ENCODE data around the gene FHIT.

FHIT gene

DNA sequence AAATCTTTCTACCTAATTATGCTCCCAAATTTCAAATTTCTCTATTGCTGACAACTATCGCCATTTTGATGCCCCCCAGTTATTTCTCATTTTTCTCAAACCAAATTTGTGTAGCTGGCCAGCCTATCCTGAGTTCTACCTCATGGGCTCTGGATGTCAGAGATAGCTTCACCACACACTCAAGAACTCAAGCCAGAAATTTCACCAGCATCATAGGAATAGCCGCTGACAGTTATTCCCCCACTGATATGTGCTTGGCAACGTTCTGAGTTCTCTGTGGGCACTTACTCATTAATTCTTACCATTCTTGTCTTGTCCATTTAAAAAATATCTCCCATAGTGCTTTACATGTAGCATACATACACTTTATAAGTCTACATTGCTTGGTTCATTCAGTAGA, 264.7 kb downstream of the FHIT start:
- DNase-seq, result no peak

DNA sequence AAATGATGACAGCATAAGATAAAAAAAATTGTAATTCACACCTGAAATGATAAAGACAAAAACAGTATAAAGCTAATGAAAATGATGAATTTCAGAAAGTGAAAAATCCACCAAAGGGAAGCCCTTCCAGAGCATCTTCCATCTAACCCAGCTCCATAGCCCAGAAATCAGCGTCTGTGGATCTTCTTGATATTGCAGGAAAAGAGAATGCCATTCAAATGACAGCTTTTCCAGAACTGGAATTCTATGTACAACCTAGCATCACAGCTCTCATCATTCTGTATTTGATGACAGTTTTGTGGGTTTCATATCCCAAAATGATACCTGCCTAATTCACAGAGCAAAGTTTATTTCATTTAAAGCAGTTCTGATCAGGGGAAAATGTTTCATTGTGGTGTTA, 267.3 kb downstream of the FHIT start:
- DNase-seq, result no peak

DNA sequence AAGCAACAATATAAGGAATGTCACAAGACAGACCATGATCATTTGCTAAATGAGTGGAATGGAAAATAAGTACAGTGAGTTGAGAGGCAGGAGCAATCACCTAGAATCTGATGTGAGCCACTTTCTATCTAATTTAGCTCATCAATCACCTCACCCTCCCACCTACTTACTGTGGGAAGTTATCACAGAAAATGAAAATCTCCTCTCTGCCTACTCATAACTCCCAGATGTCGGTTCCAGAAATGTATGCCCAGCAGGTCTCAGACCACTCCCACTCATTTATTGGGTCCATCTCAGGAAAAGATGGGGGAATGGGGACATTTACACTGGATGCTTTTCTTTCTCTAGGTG, 270.9 kb downstream of the FHIT start:
- no peak for DNase-seq

DNA sequence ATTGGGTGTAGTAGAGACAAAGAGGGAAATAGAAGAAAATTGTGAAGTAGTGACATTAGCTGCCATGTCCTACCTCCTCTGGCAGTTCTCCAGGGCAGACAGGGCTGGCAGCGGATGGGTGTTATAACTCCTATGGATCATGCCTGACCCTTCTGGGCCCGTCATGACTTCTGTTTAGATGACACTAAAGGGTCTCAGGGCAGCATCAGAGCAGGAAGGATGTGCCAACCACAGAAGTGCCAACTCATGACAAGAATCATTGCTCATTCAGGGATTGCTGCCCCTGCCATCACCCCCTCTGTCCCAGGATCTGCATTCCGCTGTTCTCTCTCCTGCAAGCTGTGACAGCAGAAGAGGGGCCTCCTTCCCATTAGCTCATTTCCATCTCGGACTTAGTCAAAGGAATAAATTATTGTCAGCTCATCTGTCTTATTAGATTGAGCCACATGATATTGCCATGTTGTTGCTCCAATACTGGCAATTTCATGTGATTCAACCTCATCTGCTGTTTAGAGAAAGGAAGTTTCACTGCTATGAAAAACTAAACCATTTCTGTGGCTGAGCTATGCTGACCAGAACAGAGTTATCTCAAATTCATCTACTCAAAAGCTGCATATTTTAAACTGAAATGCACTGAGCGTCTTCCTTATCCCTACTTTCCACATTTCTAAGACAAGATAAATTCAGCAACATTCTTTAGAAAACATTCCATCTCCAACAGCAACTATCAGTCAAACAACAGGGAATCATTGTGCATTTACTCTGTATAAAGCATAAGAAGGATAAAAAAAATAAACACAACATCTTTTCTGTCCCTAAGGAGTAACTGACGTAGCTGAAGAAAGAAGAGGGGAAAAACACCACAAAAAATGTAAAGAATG, 271.6 kb downstream of the FHIT start:
- no peak for DNase-seq

DNA sequence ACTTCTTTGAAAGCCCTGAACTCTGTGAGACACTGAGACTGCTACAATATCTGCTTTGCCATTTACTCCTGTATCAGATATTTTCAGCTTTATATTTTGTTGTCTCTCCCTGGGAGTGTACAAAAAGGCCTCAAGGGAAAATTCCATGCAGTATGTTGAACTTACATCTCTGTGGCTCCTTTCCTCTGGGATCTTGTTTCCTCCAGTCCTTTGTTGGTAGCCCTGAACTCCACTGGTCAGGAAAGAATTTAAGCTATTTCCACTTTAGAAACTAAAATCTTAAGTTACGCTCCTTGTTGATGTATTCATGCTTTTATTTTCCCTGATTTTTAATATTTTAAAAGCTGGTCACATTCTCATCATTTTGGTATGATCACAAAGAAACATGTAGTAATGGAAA, 277.9 kb downstream of the FHIT start:
- no peak for DNase-seq

DNA sequence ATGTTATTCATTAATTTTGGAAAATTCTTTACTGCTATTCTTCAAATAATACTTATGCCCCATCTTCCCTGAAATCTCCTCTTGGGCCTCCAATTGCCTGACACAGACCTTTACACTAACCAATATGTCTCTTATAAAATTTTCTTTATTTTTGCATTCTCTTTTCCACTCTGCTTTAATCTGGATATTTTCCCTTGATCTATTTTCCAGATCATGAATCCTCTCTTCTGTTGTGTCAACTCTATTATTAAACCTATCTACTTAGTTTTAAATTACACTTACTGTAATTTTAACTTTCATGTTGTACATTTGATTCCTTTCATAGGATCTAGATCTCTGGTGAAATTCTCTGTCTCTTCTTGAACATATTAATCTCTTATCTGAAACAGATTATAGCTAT, 278.7 kb downstream of the FHIT start:
- DNase-seq, result no peak

DNA sequence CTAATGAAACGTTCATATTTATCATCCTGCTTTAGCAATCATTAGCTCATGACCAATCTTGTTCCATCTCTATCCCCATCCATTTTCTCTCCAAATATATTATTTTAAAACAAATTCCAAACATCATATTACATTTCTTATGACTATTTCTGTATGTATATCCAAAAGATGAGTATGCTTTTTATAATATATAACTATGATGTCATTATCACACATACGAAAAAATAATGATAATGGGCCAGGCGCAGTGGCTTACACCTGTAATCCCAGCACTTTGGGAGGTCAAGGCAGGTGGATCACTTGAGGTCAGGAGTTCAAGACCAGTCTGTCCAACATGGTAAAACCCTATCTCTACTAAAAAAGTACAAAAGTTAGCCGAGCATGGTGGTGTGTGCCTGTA, 280.4 kb downstream of the FHIT start:
- no peak for DNase-seq

DNA sequence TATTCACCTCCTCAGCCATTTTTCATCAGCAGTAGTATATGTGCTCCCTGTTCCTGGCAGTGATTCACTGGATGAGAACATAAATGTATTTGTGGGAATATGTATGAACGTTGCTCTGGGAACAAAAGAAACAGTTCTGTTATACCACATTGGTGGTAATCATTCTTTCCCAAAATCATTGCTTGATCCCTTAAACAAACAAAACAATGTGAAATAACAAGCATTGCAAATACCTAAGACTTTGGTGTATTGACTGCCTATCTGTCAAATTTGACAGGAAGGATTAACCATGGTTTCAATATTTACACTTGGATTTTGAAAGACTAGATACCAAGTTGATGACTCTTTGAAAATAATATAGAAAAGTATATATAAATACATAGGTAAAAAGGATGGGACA, 284.1 kb downstream of the FHIT start:
- no peak for DNase-seq

DNA sequence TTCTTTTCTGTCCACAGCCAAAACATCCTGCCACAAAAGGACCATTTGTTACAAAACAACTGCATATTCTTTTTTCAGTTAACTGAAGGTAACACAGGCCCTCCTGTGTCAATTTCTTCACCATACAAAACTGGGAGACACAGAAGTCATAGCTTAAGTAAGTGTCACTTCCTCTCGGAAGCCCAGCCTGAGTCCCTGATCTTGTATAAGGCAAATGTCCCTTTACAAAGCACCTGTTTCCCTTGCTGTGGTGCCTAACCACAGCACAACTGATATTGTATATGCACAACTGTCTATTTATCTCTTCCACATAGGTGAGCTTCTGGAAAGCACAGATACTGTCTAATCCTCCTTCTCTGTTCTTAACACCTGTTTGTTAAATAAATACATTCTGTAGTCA, 293.7 kb downstream of the FHIT start:
- no peak for DNase-seq

DNA sequence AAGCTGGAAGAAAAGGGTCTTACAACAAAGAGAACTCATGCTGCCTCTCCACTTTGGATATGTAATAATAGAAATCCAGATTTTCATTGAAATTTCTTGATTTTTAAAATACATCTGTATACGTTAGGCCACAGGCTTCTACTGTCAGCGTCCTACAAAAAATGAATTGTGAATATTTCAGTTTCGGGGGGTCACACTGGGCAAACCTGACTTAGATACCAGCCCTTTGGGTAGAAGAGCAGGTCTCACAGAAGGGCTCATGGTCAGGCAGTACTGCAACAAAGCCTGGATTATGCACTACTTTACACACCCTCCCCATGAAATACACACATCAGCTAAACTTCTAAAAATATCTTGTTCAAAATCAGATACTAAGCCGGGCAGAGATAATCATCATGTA, 294.5 kb downstream of the FHIT start:
- no peak for DNase-seq

DNA sequence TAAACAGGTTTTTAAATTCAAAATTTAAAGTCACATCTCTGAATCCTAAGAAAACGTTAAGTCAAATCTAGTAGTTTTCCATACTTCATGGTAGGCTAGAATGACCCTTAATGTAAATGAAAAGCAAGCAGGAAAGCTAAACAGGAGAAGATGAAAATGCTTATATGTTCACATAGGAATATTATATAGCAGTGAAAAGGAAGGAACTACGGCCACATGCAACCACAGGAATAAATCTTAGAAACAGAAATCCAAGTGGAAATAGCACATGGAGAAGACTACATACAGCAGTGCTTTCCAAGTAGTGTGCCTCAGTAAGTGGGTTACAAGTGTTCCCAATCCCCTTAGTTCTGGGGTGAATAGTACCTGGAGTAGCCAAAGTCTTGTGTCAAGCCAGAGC, 296.2 kb downstream of the FHIT start:
- DNase-seq, result no peak

DNA sequence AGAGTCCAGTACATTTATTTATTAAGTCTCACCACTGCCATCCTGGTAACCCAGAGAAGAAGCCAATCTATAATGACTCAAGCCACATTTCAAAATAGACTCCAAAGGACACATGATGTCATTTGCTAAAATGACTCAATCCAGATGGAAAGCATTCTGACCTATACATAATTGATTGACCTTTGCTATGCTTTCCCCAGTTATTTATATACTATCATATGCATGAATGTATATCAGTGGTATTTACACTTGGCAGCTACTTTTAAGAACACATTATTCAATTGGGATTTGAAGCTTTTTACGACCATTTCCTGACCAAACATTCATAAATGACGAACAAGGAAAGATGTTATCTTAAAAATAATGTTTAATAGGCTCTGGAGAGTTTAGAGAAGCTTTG, 297.2 kb downstream of the FHIT start:
- DNase-seq, result no peak

DNA sequence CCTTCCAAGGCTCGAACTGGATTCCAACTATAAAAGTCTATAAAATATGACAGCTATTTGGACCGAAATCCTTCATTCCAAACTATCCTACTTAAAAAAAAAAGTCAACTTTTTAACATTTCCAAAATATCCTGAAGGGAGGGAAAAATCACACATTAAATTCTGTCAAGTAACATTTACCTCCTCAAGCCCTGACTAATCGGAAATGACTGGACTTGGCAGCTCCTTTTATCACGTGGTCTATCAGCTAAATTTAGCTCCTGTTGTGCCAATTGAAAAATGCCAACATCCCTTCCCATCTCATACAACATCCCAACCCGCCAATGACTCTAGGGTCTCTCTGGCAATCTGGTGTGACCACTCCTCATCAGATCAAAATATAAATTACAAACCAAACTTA, 297.9 kb downstream of the FHIT start:
- DNase-seq, result no peak

DNA sequence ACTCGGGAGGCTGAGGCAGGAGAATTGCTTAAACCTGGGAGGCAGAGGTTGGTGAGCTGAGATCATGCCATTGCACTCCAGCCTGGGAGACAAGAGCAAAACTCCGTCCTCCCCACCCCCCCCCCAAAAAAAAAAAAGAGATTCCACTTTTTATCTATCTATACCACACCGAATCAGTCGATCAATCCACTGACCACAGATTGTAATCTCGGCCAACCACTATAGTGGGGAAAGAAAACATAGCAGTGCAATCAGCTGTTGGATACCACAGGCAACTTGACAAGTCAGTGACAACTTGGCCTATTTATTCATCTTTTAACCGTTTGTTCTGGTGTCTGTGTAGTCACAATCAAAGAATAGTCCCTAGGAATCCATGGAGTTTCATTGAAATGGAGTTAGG, 299.2 kb downstream of the FHIT start:
- no peak for DNase-seq

DNA sequence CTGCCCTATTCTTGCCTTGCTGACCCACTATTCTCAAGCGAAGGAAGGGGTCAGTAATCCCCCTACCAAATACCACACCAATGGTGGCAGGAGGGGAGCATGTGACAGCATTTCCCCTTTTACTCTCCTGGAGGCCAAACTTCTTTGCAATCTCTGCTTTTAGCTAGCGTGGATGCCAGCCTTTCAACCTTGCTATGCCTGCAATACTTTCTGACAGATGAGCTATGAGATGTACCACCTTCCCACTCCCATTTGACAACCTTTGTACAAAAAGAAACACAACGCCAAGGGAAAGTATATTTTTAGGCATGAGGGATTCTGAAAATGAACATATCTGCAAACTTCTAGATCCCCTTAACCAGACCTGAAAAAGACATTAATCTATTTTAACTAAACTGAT, 302.1 kb downstream of the FHIT start:
- DNase-seq, result no peak

DNA sequence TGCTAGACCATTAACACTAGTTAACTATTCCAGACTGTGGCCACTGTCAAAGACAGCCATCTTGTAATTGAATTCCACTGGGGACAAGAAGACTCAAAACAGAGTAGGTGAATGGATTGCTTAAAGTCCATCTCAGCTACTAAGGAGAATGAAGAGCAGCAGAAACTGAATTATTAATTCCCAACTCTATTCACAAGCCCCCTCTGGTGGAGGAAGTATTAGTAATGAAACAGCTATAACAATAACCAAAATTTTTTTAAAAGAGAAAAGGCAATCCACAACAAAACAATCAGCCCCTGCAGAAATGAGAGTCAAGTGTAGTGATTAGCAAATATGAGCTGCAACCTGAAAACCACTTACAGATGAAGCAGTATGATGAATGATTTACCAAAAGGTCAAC, 302.8 kb downstream of the FHIT start:
- DNase-seq, result no peak

DNA sequence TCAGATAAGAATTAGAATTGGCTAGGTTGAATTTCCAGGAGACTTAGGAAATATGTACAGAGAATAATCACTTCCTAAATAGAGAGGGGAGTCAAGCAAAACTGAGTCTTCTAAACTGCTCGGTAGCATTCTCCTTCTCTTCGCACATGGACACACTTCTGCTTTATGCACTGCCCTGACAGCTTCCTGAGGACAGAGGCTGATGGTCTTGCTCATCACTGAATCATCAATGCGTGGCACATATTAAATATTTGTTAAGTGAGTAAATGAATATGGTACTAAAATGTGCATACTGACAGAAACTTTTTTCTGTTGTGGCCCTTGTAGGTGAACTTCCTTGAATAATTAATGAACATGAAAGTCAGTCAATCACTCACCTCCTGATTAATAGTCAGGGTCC, 315.5 kb downstream of the FHIT start:
- DNase-seq, result no peak

DNA sequence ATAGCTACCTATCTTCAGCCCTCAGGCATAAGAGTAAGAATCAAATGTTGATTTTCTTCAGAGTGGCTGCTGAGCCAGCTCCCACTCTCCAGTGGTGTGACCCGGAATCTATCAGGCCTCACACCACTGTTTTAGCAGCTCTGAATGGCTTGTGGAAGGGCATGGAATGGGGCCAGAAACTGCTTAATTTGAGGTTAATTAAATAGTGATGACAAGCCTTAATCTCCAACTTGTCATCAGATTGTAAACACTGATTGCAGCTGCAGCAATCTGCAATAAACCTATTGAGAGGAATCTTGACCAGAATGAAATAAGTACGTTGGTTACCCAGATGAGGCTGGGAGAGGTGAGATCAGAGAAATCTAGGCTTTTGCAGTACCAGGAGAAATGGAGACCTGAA, 317.4 kb downstream of the FHIT start:
- no peak for DNase-seq

DNA sequence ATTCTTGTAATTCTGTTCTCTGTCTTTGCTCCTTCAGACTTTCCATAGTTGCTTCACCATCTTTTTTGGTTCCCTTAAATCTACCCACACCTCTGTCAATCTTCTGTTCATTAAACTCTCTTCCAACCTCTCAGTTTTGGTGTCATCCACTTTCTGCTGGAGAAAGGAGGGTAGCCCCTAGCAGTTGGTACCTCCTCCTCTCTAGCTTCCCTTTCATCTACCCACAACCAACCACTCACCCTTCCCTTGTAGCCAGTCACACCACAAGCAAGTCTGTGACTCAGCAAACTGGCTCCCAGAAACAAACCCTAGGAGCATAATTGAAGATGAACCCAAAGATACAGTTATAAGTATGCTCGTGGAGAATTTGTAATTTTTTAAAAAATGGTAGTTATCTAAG, 318.6 kb downstream of the FHIT start:
- no peak for DNase-seq

DNA sequence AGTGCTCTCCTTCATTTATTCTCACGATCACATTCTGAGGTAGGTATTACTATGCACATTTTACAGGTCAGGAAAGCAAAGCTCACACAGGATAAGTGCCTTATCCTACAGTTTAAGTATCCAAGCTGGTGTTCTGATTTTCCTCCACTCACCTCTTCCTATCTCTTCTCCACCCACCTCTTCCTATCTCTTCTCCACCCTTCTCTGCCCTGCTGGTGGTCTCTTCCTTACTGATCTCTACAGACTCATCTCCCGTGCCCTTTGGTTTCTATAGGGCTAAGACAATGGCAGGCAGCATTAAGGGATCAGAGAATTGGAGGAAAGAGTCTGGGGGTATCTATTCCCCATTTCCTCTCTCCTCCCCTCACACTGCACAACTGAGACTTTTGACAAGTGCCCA, 319.1 kb downstream of the FHIT start:
- DNase-seq, result no peak

DNA sequence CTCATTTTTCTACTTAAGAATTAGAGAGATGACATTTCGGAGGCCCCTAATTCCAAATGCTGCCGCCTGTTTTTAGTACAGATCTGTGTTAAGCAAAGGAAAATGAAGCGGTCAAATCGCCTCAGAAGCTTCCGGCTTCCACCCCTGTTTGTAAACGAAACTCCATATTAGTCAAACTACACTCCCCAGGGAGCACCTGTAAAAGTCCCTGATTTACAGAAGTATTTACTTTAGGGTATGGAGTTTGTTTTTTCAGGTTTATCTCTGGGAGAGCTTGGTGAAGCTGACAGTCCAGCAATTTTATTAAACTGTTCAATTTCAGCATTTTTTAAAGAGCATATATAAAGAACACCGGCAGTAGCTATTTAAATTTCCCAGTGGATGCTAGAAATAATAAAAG, 319.8 kb downstream of the FHIT start:
- no peak for DNase-seq

DNA sequence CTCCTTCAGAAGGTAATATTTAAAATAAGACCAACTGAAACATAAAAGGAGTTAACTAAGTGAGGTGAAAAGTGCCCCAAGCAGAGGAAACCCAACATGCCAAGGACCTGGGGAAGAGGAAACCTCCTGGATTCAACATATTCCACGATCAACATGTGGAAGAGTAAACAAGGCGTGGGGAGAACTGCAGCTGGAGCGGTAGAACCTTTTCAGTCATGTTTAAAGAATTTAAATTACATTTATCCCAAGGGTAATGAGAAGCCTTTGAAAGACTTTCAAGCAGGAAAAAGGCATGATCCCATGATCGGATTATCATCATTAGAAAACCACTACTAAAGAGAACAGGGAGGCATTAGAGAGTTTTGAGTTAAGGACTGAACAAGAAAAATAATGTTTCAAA, 330.7 kb downstream of the FHIT start:
- DNase-seq, result no peak

DNA sequence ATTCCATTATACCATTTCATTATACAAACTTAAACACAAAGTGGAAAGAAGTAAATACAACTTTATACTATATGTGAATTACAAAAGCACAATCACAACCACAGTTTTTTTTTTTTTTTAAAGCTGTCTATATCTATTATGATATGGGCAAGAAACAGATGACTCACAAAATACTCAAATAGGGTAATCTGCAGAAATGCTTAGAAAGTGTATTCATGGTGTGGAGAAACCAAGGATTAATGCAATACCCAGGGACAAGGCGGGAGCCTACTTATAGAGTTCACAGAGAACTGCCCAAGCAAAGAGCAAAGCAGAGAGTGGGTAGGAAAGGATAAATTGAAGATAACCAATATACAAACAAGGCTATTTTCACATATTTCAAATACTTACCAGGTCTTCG, 332.0 kb downstream of the FHIT start:
- DNase-seq, result no peak

DNA sequence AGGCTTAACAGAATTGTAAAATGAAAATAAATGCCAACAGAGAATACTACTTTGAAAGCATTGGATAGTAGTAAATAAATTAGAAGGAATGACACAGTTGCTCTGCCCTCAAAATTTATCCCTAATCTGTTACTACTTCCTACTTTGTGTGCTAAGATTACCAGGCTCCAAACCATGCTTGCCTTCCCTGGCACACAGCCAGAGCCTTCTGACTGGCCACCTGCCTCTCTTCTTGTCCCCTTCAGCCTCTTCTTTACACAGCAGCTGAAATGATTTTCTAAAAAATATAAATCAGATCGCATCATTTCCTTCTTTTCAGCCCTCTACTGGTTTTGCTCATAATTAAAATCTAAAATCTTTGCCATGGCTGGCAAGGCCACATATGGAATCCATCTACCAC, 334.1 kb downstream of the FHIT start:
- peak; percentile 22 for DNase-seq

DNA sequence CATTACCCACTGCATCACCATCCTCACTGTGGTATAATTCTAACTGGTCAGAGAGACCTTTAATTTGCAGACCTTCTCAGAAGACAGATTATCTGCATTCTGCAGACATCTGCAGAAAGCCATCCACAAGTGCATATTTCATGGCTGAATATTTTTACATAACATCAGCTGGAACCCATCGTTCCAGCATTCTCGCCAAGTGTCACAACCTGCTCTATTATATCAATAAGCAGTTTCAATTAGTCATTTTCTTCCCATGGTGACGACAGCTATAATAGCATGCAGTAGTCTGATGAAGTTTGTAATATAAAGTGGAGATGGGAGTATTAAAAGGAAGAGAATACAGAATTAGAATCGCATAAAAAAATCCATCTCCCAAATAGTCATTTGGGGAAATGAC, 334.7 kb downstream of the FHIT start:
- no peak for DNase-seq

DNA sequence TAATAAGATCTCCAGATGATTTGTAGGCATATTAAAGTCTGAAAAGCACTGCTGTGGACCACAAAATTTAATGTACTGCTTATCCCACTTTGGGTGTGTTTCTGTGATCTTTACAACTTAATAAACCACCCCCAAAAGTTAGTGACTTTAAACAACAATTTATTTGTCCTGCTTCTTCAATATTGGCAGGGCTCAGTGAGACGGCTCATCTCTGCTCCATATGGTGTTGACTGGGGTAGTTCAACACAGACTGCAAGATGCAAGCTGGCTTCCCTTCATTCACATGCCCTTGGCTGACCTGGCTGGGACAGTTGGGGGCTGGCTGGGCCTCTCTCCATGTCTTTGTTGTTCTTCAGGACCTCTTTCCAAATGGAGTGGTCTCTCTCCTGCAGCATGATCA, 337.8 kb downstream of the FHIT start:
- DNase-seq, result no peak

All from DMS 273 treated with DMSO at 0.1 percent for 48 hours (cell line).